HEK293 (cell line): ENCODE results near the gene FAM234B.

ENCODE experiments used
- CTCF ChIA-PET: fragments of 350-600 bp; formaldehyde crosslinking; extraction: SDS; loops from one replicate; lab custom pipeline; 2021; ENCODE audit warnings: antibody characterized with exemption; lab: Yijun Ruan, JAX
- POLR2A ChIA-PET: fragments of 300-600 bp; formaldehyde crosslinking; extraction: SDS; loops from one replicate; lab custom pipeline; 2020; ENCODE audit warnings: antibody characterized with exemption, inconsistent platforms; lab: Yijun Ruan, JAX
- H3K27ac ChIP-seq: fragments of 200-500 bp; sonication (Bioruptor generic); 2 replicates; pipeline ENCODE4 v1.5.1; 2014; ENCODE audit warnings: low read depth, low read length, control low read depth, inconsistent platforms; ENCODE audit errors: extremely low read depth
- H3K36me3 ChIP-seq, 2 experiments: fragments of 200-500 bp in 1 of 2; sonication (Bioruptor generic) in 1 of 2; 1 replicate in 1 of 2; 2 replicates in 1 of 2; pipeline ENCODE4 v1.5.1; 2014 to 2017; ENCODE audit warnings: inconsistent platforms in 2 of 2, low read length in 2 of 2; ENCODE audit not compliant: control insufficient read depth in 2 of 2, insufficient read depth in 1 of 2
- H3K4me1 ChIP-seq: fragments of 200-500 bp; sonication (Bioruptor generic); 2 replicates; pipeline ENCODE4 v1.5.1; 2014; ENCODE audit warnings: mild to moderate bottlenecking, low read length, inconsistent platforms; ENCODE audit not compliant: control insufficient read depth, insufficient read depth
- H3K4me3 ChIP-seq: 2 replicates; pipeline ENCODE4 v1.5.1; 2011; ENCODE audit warnings: low read depth, mild to moderate bottlenecking, control low read depth, low read length, moderate library complexity
- H3K9me3 ChIP-seq: fragments of 200-500 bp; sonication (Bioruptor generic); 2 replicates; pipeline ENCODE4 v1.5.1; 2014; ENCODE audit warnings: low read depth, low read length, inconsistent platforms; ENCODE audit not compliant: control insufficient read depth, insufficient read depth
- GLI4 ChIP-seq: fragments of 450-650 bp; formaldehyde crosslinking; IDR thresholded peaks from 2 replicates; pipeline ENCODE4 v1.5.1; 2016; ENCODE audit warnings: missing biosample characterization, missing genetic modification characterization
- TRIM28 ChIP-seq: IDR thresholded peaks from 2 replicates; pipeline ENCODE4 v1.6.1; 2011; ENCODE audit warnings: low read length, control low read depth, borderline replicate concordance
- ZBTB8A ChIP-seq: fragments of 450-650 bp; formaldehyde crosslinking; IDR thresholded peaks from 2 replicates; pipeline ENCODE4 v1.5.1; 2016; ENCODE audit warnings: missing biosample characterization, missing genetic modification characterization
- ZNF2 ChIP-seq: fragments of 450-650 bp; formaldehyde crosslinking; IDR thresholded peaks from 2 replicates; pipeline ENCODE4 v1.5.1; 2016; ENCODE audit warnings: missing biosample characterization, missing genetic modification characterization
- ZNF23 ChIP-seq: fragments of 450-650 bp; formaldehyde crosslinking; IDR thresholded peaks from 2 replicates; pipeline ENCODE4 v1.5.1; 2016; ENCODE audit warnings: missing biosample characterization, missing genetic modification characterization, borderline replicate concordance
- ZNF248 ChIP-seq: fragments of 450-650 bp; formaldehyde crosslinking; IDR thresholded peaks from 2 replicates; pipeline ENCODE4 v1.5.1; 2017; ENCODE audit warnings: missing biosample characterization, missing genetic modification characterization
- ZNF274 ChIP-seq, 2 experiments: fragments of 200-500 bp in 1 of 2; fragments of 450-650 bp in 1 of 2; sonication (Bioruptor generic) in 1 of 2; formaldehyde crosslinking in 1 of 2; IDR thresholded peaks; 2 replicates each; pipeline versions ENCODE4 v1.5.1 to v1.6.1; 2014 to 2016; ENCODE audit warnings: borderline replicate concordance in 1 of 2, inconsistent platforms in 1 of 2, low read length in 1 of 2, missing biosample characterization in 1 of 2, missing genetic modification characterization in 1 of 2
- ZNF37A ChIP-seq: fragments of 450-650 bp; IDR thresholded peaks from 2 replicates; pipeline ENCODE4 v1.5.1; 2018; ENCODE audit warnings: missing biosample characterization, missing genetic modification characterization
- ZNF391 ChIP-seq: fragments of 450-650 bp; formaldehyde crosslinking; IDR thresholded peaks from 2 replicates; pipeline ENCODE4 v1.5.1; 2016; ENCODE audit warnings: low read depth, missing biosample characterization, missing genetic modification characterization, borderline replicate concordance
- ZNF426 ChIP-seq: fragments of 450-650 bp; formaldehyde crosslinking; IDR thresholded peaks from 2 replicates; pipeline ENCODE4 v1.5.1; 2017; ENCODE audit warnings: missing biosample characterization, missing genetic modification characterization, mild to moderate bottlenecking, inconsistent platforms, moderate library complexity
- ZNF501 ChIP-seq: fragments of 450-650 bp; formaldehyde crosslinking; IDR thresholded peaks from 2 replicates; pipeline ENCODE4 v1.5.1; 2016; ENCODE audit warnings: missing biosample characterization, missing genetic modification characterization
- ZNF585B ChIP-seq: fragments of 450-650 bp; formaldehyde crosslinking; IDR thresholded peaks from 2 replicates; pipeline ENCODE4 v1.5.1; 2016; ENCODE audit warnings: missing biosample characterization, missing genetic modification characterization
- ZNF629 ChIP-seq: fragments of 450-650 bp; formaldehyde crosslinking; IDR thresholded peaks from 2 replicates; pipeline ENCODE4 v1.5.1; 2017; ENCODE audit warnings: missing biosample characterization, missing genetic modification characterization
- ZNF658 ChIP-seq: fragments of 450-650 bp; formaldehyde crosslinking; IDR thresholded peaks from 2 replicates; pipeline ENCODE4; 2016; ENCODE audit warnings: missing biosample characterization, missing genetic modification characterization
- ZNF707 ChIP-seq: fragments of 450-650 bp; formaldehyde crosslinking; IDR thresholded peaks from 2 replicates; pipeline ENCODE4 v1.5.1; 2016; ENCODE audit warnings: missing biosample characterization, missing genetic modification characterization
- ZNF747 ChIP-seq: fragments of 450-650 bp; formaldehyde crosslinking; IDR thresholded peaks from 2 replicates; pipeline ENCODE4 v1.5.1; 2016; ENCODE audit warnings: missing biosample characterization, missing genetic modification characterization
- ZNF791 ChIP-seq: fragments of 450-650 bp; formaldehyde crosslinking; IDR thresholded peaks from 2 replicates; pipeline ENCODE4 v1.5.1; 2016; ENCODE audit warnings: missing biosample characterization, missing genetic modification characterization
- ZNF837 ChIP-seq: fragments of 450-650 bp; formaldehyde crosslinking; IDR thresholded peaks from 2 replicates; pipeline ENCODE4 v1.5.1; 2016; ENCODE audit warnings: missing biosample characterization, missing genetic modification characterization
- ZXDB ChIP-seq: fragments of 450-650 bp; formaldehyde crosslinking; IDR thresholded peaks from 2 replicates; pipeline ENCODE4 v1.5.1; 2016; ENCODE audit warnings: missing biosample characterization, missing genetic modification characterization
- TF ChIP-seq, protein P1 (sequence below): fragments of 450-650 bp; formaldehyde crosslinking; IDR thresholded peaks from 2 replicates; pipeline ENCODE4 v1.5.1; 2016; ENCODE audit warnings: missing biosample characterization, missing genetic modification characterization
- TF ChIP-seq, protein P2 (sequence below): fragments of 450-650 bp; formaldehyde crosslinking; IDR thresholded peaks from 2 replicates; pipeline ENCODE4; 2016; ENCODE audit warnings: missing biosample characterization, missing genetic modification characterization
- TF ChIP-seq, protein P3 (sequence below): fragments of 450-650 bp; formaldehyde crosslinking; IDR thresholded peaks from 2 replicates; pipeline ENCODE4 v1.5.1; 2016; ENCODE audit warnings: missing biosample characterization, missing genetic modification characterization
- TF ChIP-seq, protein P4 (sequence below): fragments of 450-650 bp; IDR thresholded peaks from 2 replicates; pipeline ENCODE4 v1.5.1; 2018; ENCODE audit warnings: missing biosample characterization, mild to moderate bottlenecking, missing genetic modification characterization
- TF ChIP-seq, protein P5 (sequence below): IDR thresholded peaks from 2 replicates; pipeline ENCODE4 v1.6.1; 2011; ENCODE audit warnings: mild to moderate bottlenecking, low read depth, low read length, borderline replicate concordance

The FAM234B gene

DNA sequence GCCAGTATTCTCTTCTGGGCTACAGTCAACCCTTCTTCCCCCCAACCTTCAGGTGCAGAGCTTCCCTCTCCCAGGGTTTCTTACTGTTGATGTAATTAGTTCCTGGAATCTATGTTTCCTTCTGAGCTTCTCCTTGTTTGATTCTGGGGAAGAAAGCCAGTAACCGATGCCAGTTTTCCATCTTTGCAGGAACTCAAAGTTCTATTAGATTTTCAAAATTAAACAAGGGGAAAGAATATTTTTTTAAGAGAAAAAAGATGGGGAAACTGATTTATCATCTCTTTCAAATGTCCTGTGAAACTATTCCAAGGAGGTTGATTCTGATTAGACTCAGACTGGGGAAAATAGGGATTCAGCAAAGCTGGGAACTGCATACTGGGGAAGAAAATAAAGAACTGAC, 17.9 kb upstream of the FAM234B start:
- Histone ChIP-seq H3K9me3 (no peaks in the 10 kb centered on the region), H3K4me1 (no peaks in the 10 kb centered on the region), H3K27ac (no peak overlapping the region), H3K36me3 (no peaks in the 10 kb centered on the region), H3K4me3 (no peak overlapping the region)
- CTCF ChIA-PET, result interaction anchor here (0.8 to 4.3 kb wide), 3 partner anchors 11 to 186 kb away, joined by 3 to 40 read pairs (median 4); no protein-coding TSS in a partner anchor
- POLR2A ChIA-PET, result no interaction called here
- TF ChIP-seq, protein P1, sequence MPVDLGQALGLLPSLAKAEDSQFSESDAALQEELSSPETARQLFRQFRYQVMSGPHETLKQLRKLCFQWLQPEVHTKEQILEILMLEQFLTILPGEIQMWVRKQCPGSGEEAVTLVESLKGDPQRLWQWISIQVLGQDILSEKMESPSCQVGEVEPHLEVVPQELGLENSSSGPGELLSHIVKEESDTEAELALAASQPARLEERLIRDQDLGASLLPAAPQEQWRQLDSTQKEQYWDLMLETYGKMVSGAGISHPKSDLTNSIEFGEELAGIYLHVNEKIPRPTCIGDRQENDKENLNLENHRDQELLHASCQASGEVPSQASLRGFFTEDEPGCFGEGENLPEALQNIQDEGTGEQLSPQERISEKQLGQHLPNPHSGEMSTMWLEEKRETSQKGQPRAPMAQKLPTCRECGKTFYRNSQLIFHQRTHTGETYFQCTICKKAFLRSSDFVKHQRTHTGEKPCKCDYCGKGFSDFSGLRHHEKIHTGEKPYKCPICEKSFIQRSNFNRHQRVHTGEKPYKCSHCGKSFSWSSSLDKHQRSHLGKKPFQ, result no peak

DNA sequence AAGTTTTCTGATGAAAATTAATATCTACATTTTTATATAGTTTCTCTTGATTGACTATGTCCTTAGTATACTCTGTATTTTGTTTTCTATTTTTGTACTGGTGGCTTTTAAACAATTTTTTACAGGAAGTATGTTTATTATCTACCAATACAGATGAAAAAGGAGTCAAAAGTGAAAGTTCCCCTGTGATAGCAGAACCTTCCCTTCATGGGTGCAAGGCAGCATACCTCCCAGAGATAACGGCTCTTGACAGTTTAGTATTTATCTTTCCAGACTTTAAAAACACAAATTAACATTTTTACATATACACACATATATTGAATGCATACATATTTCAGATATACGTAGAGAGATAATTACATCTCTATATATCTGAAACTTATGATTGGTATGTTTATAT, 17.1 kb upstream of the FAM234B start:
- H3K4me1 ChIP-seq, result no peaks in the 10 kb centered on the region
- CTCF ChIA-PET, result interaction anchor here (0.6 to 4.3 kb wide), 3 partner anchors 43 to 186 kb away, joined by 3 to 40 read pairs (median 3); no protein-coding TSS in a partner anchor
- POLR2A ChIA-PET, result no interaction called here

DNA sequence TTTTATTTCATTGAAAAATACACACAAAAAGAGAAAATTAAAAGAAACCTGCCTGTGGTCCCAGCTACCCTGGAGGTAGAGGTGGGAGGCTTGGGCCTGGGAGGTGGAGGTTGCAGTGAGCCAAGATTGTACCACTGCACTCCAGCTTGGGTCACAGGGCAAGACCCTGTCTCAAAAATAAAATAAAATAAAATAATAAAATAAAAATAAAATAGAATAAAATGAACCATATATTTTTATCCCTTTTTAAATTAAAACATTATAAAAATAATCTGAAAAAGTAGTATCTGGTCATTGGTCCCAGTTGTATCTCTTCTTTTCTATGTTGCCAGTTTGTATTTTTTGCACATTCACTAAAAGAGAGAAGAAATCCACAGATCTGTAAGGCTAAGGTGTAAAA, 16.7 kb upstream of the FAM234B start:
- H3K4me1 ChIP-seq, result no peaks in the 10 kb centered on the region
- ChIA-PET CTCF (interaction anchor here (0.6 to 4.3 kb wide), 4 partner anchors 43 to 185 kb away, joined by 3 to 40 read pairs (median 3); no protein-coding TSS in a partner anchor), POLR2A (no interaction called here)
- no peak overlapping the region for H3K4me3 ChIP-seq
- H3K36me3 ChIP-seq, result no peaks in the 10 kb centered on the region
- H3K9me3 ChIP-seq, result no peaks in the 10 kb centered on the region
- H3K27ac ChIP-seq, result no peak overlapping the region
- no peak for TF ChIP-seq ZNF248
- no peak for TF ChIP-seq ZNF274 (IDR thresholded peaks at IDR 0.05; ENCODE audit: low read length)
- TF ChIP-seq ZNF274 (tag by site-specific recombination; IDR thresholded peaks at IDR 0.05; ENCODE audit: borderline replicate concordance), result no peak
- TF ChIP-seq ZNF2, result no peak
- no peak for TF ChIP-seq ZNF37A (tag by site-specific recombination)
- TF ChIP-seq ZNF837 (tag by site-specific recombination), result no peak
- no peak for TF ChIP-seq GLI4 (tag by site-specific recombination)
- TF ChIP-seq, protein P2, sequence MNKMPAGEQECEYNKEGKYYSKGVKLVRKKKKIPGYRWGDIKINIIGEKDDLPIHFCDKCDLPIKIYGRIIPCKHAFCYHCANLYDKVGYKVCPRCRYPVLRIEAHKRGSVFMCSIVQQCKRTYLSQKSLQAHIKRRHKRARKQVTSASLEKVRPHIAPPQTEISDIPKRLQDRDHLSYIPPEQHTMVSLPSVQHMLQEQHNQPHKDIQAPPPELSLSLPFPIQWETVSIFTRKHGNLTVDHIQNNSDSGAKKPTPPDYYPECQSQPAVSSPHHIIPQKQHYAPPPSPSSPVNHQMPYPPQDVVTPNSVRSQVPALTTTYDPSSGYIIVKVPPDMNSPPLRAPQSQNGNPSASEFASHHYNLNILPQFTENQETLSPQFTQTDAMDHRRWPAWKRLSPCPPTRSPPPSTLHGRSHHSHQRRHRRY (tag by site-specific recombination), result no peak
- no peak for TF ChIP-seq ZNF426 (tag by site-specific recombination)
- TF ChIP-seq ZNF707, result no peak
- TF ChIP-seq ZNF391 (tag by site-specific recombination), result no peak
- TF ChIP-seq ZNF585B (tag by site-specific recombination), result no peak

More for the DNA sequence above, 17.1 kb upstream of the FAM234B start:
- H3K27ac ChIP-seq, result no peak overlapping the region
- H3K4me3 ChIP-seq, result no peak overlapping the region
- TF ChIP-seq ZXDB (tag by site-specific recombination) (no peak), ZNF629 (tag by site-specific recombination) (no peak), ZNF658 (tag by site-specific recombination) (no peak), ZNF501 (tag by site-specific recombination) (no peak), TRIM28 (no peak), ZNF791 (tag by site-specific recombination) (no peak), ZNF23 (tag by site-specific recombination) (no peak), ZNF747 (tag by site-specific recombination) (no peak), ZBTB8A (tag by site-specific recombination) (no peak)
- TF ChIP-seq, protein P3, sequence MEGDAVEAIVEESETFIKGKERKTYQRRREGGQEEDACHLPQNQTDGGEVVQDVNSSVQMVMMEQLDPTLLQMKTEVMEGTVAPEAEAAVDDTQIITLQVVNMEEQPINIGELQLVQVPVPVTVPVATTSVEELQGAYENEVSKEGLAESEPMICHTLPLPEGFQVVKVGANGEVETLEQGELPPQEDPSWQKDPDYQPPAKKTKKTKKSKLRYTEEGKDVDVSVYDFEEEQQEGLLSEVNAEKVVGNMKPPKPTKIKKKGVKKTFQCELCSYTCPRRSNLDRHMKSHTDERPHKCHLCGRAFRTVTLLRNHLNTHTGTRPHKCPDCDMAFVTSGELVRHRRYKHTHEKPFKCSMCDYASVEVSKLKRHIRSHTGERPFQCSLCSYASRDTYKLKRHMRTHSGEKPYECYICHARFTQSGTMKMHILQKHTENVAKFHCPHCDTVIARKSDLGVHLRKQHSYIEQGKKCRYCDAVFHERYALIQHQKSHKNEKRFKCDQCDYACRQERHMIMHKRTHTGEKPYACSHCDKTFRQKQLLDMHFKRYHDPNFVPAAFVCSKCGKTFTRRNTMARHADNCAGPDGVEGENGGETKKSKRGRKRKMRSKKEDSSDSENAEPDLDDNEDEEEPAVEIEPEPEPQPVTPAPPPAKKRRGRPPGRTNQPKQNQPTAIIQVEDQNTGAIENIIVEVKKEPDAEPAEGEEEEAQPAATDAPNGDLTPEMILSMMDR (tag by site-specific recombination), result no peak
- TF ChIP-seq, protein P4, sequence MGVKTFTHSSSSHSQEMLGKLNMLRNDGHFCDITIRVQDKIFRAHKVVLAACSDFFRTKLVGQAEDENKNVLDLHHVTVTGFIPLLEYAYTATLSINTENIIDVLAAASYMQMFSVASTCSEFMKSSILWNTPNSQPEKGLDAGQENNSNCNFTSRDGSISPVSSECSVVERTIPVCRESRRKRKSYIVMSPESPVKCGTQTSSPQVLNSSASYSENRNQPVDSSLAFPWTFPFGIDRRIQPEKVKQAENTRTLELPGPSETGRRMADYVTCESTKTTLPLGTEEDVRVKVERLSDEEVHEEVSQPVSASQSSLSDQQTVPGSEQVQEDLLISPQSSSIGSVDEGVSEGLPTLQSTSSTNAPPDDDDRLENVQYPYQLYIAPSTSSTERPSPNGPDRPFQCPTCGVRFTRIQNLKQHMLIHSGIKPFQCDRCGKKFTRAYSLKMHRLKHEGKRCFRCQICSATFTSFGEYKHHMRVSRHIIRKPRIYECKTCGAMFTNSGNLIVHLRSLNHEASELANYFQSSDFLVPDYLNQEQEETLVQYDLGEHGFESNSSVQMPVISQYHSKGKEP (tag by site-specific recombination), result no peak
- TF ChIP-seq, protein P5, sequence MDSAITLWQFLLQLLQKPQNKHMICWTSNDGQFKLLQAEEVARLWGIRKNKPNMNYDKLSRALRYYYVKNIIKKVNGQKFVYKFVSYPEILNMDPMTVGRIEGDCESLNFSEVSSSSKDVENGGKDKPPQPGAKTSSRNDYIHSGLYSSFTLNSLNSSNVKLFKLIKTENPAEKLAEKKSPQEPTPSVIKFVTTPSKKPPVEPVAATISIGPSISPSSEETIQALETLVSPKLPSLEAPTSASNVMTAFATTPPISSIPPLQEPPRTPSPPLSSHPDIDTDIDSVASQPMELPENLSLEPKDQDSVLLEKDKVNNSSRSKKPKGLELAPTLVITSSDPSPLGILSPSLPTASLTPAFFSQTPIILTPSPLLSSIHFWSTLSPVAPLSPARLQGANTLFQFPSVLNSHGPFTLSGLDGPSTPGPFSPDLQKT, result no peak
- H3K9me3 ChIP-seq, result no peaks in the 10 kb centered on the region
- H3K36me3 ChIP-seq, result no peaks in the 10 kb centered on the region
